IMR-90 (cell line): ENCODE measurements around the gene GADD45A. TPM values are rescaled to one million over a fixed set of nuclear protein-coding genes. Genes with fewer than 3 reads are reported as not detected.
A peak's percentile ranks its signal among the peaks of the same experiment; 100 is the strongest.

Experiments used
- ATAC-seq: fragments of 200-7000 bp; cut with Tn5 transposase; 2 replicates; pipeline ENCODE4 v1.9.1; 2020; ENCODE audit warnings: low read depth, mild to moderate bottlenecking, moderate library complexity
- BruUV-seq: library from RNA; stranded (reverse); fragments of 400-500 nt; replicated peaks from 2 replicates; lab custom pipeline; 2021; lab: Mats Ljungman, UMichigan
- CTCF ChIA-PET: fragments of 300-600 bp; formaldehyde crosslinking; extraction: SDS; loops from one replicate; lab custom pipeline; 2021; ENCODE audit warnings: antibody characterized with exemption; lab: Yijun Ruan, JAX
- POLR2A ChIA-PET: fragments of 300-600 bp; sonication (Branson Sonifier 250); formaldehyde crosslinking; loops from one replicate; lab custom pipeline; 2022; ENCODE audit warnings: antibody characterized with exemption; ENCODE audit not compliant: unreplicated experiment; lab: Charles Lee
- DNase-seq: peaks from one replicate; pipeline ENCODE4 v3.0.0; 2013
- H2AFZ ChIP-seq: replicated peaks from 2 replicates; pipeline ENCODE3; 2013; ENCODE audit warnings: low read length, mild to moderate bottlenecking; ENCODE audit not compliant: poor library complexity
- H2AK5ac ChIP-seq: 2 replicates; pipeline ENCODE4 v1.6.1; 2013; ENCODE audit warnings: low read depth, low read length, inconsistent platforms
- H2AK9ac ChIP-seq: replicated peaks from 2 replicates; pipeline ENCODE3; 2013; ENCODE audit warnings: mild to moderate bottlenecking, low read depth, low read length, moderate library complexity; ENCODE audit not compliant: poor library complexity
- H2BK120ac ChIP-seq: 2 replicates; pipeline ENCODE4 v1.6.1; 2013; ENCODE audit warnings: low read depth, low read length, inconsistent platforms
- H2BK15ac ChIP-seq: 3 replicates; pipeline ENCODE4 v1.6.1; 2013; ENCODE audit warnings: low read depth, low read length, inconsistent platforms
- H2BK20ac ChIP-seq: 2 replicates; pipeline ENCODE4 v1.6.1; 2013; ENCODE audit warnings: low read depth, mild to moderate bottlenecking, inconsistent platforms, low read length, moderate library complexity
- H2BK5ac ChIP-seq: 2 replicates; pipeline ENCODE4 v1.6.1; 2013; ENCODE audit warnings: mild to moderate bottlenecking, low read depth, low read length, inconsistent platforms; ENCODE audit not compliant: poor library complexity, severe bottlenecking
- H3K14ac ChIP-seq: replicated peaks from 2 replicates; pipeline ENCODE4 v1.6.1; 2013; ENCODE audit warnings: low read depth, low read length, inconsistent platforms
- H3K18ac ChIP-seq: 2 replicates; pipeline ENCODE4 v1.6.1; 2013; ENCODE audit warnings: low read depth, low read length, control low read depth
- H3K23ac ChIP-seq: 2 replicates; pipeline ENCODE4 v1.6.1; 2013; ENCODE audit warnings: low read depth, low read length, inconsistent platforms
- H3K27ac ChIP-seq: 2 replicates; pipeline ENCODE4 v1.5.1; 2013; ENCODE audit warnings: mild to moderate bottlenecking, control low read depth, low read length; ENCODE audit not compliant: insufficient read depth
- H3K27me3 ChIP-seq: 2 replicates; pipeline ENCODE4 v1.6.1; 2013; ENCODE audit warnings: low read length; ENCODE audit not compliant: control insufficient read depth, insufficient read depth
- H3K36me3 ChIP-seq: 2 replicates; pipeline ENCODE4 v1.6.1; 2013; ENCODE audit warnings: low read length, mixed read lengths; ENCODE audit not compliant: control insufficient read depth, insufficient read depth
- H3K4ac ChIP-seq: 2 replicates; pipeline ENCODE4 v1.6.1; 2013; ENCODE audit warnings: low read depth, low read length, inconsistent platforms
- H3K4me1 ChIP-seq: 2 replicates; pipeline ENCODE4 v1.6.1; 2013; ENCODE audit warnings: low read length, mixed read lengths; ENCODE audit not compliant: control insufficient read depth, insufficient read depth
- H3K4me2 ChIP-seq: 2 replicates; pipeline ENCODE4 v1.6.1; 2013; ENCODE audit warnings: low read depth, mild to moderate bottlenecking, control low read depth, low read length, moderate library complexity
- H3K4me3 ChIP-seq: 2 replicates; pipeline ENCODE4 v1.5.1; 2013; ENCODE audit warnings: low read depth, mild to moderate bottlenecking, control low read depth, low read length, moderate library complexity; ENCODE audit not compliant: insufficient read depth
- H3K56ac ChIP-seq: 2 replicates; pipeline ENCODE4 v1.6.1; 2013; ENCODE audit warnings: low read length, inconsistent platforms; ENCODE audit not compliant: insufficient read depth; ENCODE audit errors: extremely low read depth
- H3K79me1 ChIP-seq, 2 experiments: 2 replicates each; pipeline ENCODE4 v1.6.1; 2013; ENCODE audit warnings: low read length in 2 of 2, inconsistent platforms in 1 of 2, low read depth in 1 of 2
- H3K9ac ChIP-seq: 2 replicates; pipeline ENCODE4 v1.6.1; 2013; ENCODE audit warnings: low read depth, low read length, control low read depth
- H3K9me1 ChIP-seq: 2 replicates; pipeline ENCODE4 v1.6.1; 2013; ENCODE audit warnings: low read length, inconsistent platforms; ENCODE audit not compliant: insufficient read depth
- H3K9me3 ChIP-seq: 2 replicates; pipeline ENCODE4 v1.6.1; 2013; ENCODE audit warnings: low read length; ENCODE audit not compliant: control insufficient read depth, insufficient read depth
- H4K20me1 ChIP-seq: 2 replicates; pipeline ENCODE4 v1.6.1; 2013; ENCODE audit warnings: low read length, inconsistent platforms; ENCODE audit not compliant: insufficient read depth
- H4K5ac ChIP-seq: 2 replicates; pipeline ENCODE4 v1.6.1; 2013; ENCODE audit warnings: mild to moderate bottlenecking, low read depth, low read length, control low read depth
- H4K8ac ChIP-seq, 2 experiments: 2 replicates each; pipeline ENCODE4 v1.6.1; 2013; ENCODE audit warnings: low read depth in 2 of 2, low read length in 2 of 2, control low read depth in 1 of 2, inconsistent platforms in 1 of 2
- H4K91ac ChIP-seq: 2 replicates; pipeline ENCODE4 v1.6.1; 2013; ENCODE audit warnings: low read depth, low read length, inconsistent platforms; ENCODE audit not compliant: insufficient read depth
- BHLHE40 ChIP-seq: fragments of 150-350 bp; IDR thresholded peaks from 2 replicates; pipeline ENCODE4 v1.6.1; 2016; ENCODE audit warnings: mild to moderate bottlenecking, low read depth, low read length
- CEBPB ChIP-seq: IDR thresholded peaks from 2 replicates; pipeline ENCODE4 v1.6.1; 2012; ENCODE audit warnings: low read depth, low read length, improper control_type of control experiment
- CHD1 ChIP-seq: IDR thresholded peaks from 2 replicates; pipeline ENCODE4 v1.6.1; 2012; ENCODE audit warnings: low read depth, low read length, improper control_type of control experiment
- CTCF ChIP-seq: conservative IDR thresholded peaks from 2 replicates; pipeline ENCODE4 v1.5.1; 2012; ENCODE audit warnings: mild to moderate bottlenecking, low read depth, low read length, improper control_type of control experiment
- ELK1 ChIP-seq: fragments of 150-350 bp; IDR thresholded peaks from 2 replicates; pipeline ENCODE4 v1.6.1; 2016; ENCODE audit warnings: low read depth, mild to moderate bottlenecking, low read length, moderate library complexity, borderline replicate concordance
- MAFK ChIP-seq: IDR thresholded peaks from 2 replicates; pipeline ENCODE4 v1.6.1; 2012; ENCODE audit warnings: low read depth, low read length, improper control_type of control experiment
- MAZ ChIP-seq: IDR thresholded peaks from 2 replicates; pipeline ENCODE4 v1.6.1; 2012; ENCODE audit warnings: low read depth, mild to moderate bottlenecking, low read length, improper control_type of control experiment, moderate library complexity, borderline replicate concordance
- MXI1 ChIP-seq: IDR thresholded peaks from 2 replicates; pipeline ENCODE4 v1.6.1; 2012; ENCODE audit warnings: low read depth, mild to moderate bottlenecking, low read length, moderate library complexity, borderline replicate concordance
- NFE2L2 ChIP-seq: fragments of 150-350 bp; IDR thresholded peaks from 2 replicates; pipeline ENCODE4 v1.6.1; 2016; ENCODE audit warnings: low read depth, mild to moderate bottlenecking, low read length
- POLR2A ChIP-seq: IDR thresholded peaks from 2 replicates; pipeline ENCODE4 v1.6.1; 2012; ENCODE audit warnings: mild to moderate bottlenecking, low read depth, low read length
- RAD21 ChIP-seq: IDR thresholded peaks from 2 replicates; pipeline ENCODE4 v1.6.1; 2012; ENCODE audit warnings: low read length, improper control_type of control experiment
- RFX5 ChIP-seq: IDR thresholded peaks from 2 replicates; pipeline ENCODE4 v1.8.0; 2012; ENCODE audit warnings: low read depth, mild to moderate bottlenecking, low read length, moderate library complexity
- SMC3 ChIP-seq: fragments of 150-350 bp; IDR thresholded peaks from 2 replicates; pipeline ENCODE4 v1.6.1; 2016; ENCODE audit warnings: low read depth, mild to moderate bottlenecking, antibody characterized with exemption, low read length, moderate library complexity
- USF2 ChIP-seq: fragments of 150-350 bp; IDR thresholded peaks from 2 replicates; pipeline ENCODE4 v1.6.1; 2017; ENCODE audit warnings: mild to moderate bottlenecking, antibody characterized with exemption, low read length, low read depth
- WGBS, 2 experiments: methylation state at CpG; one replicate each; pipeline versions ENCODE4 v1.1.5 to v1.1.7; 2013; ENCODE audit warnings: missing lambda C conversion rate in 2 of 2; ENCODE audit not compliant: insufficient read length in 1 of 2; ENCODE audit errors: extremely low coverage in 2 of 2; 5-methylcytosine and 5-hydroxymethylcytosine counted together
- dilution Hi-C: fragments of 300-500 bp; cut with HindIII; formaldehyde crosslinking; loops from one replicate; pipeline ENCODE4 v1.14.3; 2018; ENCODE audit warnings: low sequenced_read_pairs; ENCODE audit not compliant: unreplicated experiment
- in situ Hi-C: fragments of 300-500 bp; cut with MboI; formaldehyde crosslinking; loops from 3 replicates; pipeline ENCODE4 v1.14.3; 2019; ENCODE audit warnings: low sequenced_read_pairs, inconsistent platforms, mixed read lengths
- intact Hi-C: fragments of 100-400 bp; cut with micrococcal nuclease; formaldehyde crosslinking; loops from 2 replicates; pipeline ENCODE4 v1.10.0; 2022
- polyA plus RNA-seq, 3 experiments: library from polyadenylated mRNA; depleted of rRNA; stranded (reverse); fragments of >200 nt; gene quantifications; 2 replicates each; pipeline ENCODE4 v1.2.3, GENCODE V29; 2012; ENCODE audit warnings: low replicate concordance in 1 of 3
- total RNA-seq: library from RNA; depleted of rRNA; stranded (reverse); fragments of >200 nt; gene quantifications from 2 replicates; pipeline ENCODE4 v1.2.3, GENCODE V29; 2012

Gene GADD45A
- total and polyA plus RNA-seq, 2 of the 4 experiments (the other 2 are of a cell fraction): 10.9 to 114 TPM

GRCh38 chr1:67711855-67712212 lies 26.8 kb downstream of the GADD45A start:
- POLR2A ChIA-PET: no interaction called here
- no peak overlapping the region for H4K8ac ChIP-seq

More at GRCh38 chr1:67711855-67712212, 26.8 kb downstream of the GADD45A start:
- no peak; the same call in 1 of the 2 replicates for ATAC-seq
- Histone ChIP-seq H3K4me1 (peaks cover 40% of the 10 kb centered on the region), H3K27ac (no peak overlapping the region), H3K23ac (no peak overlapping the region), H3K4ac (no peak overlapping the region), H4K20me1 (peaks cover 16% of the 10 kb centered on the region; the same call in 1 of the 2 replicates), H2AK9ac (no peak overlapping the region), H2BK120ac (no peak overlapping the region), H2BK5ac (no peak overlapping the region), H2AFZ (no peak overlapping the region), H3K4me3 (no peak overlapping the region), H2BK20ac (no peak overlapping the region), H4K91ac (no peak overlapping the region), H3K9me1 (peaks cover 33% of the 10 kb centered on the region), H3K4me2 (no peak overlapping the region), H4K5ac (no peak overlapping the region), H3K14ac (0 out of 2 replicates have a peak overlapping the region, but pooled peaks have one; percentile 10), H3K9me3 (no peaks in the 10 kb centered on the region), H3K9ac (no peak overlapping the region), H3K56ac (no peak overlapping the region), H2BK15ac (no peak overlapping the region), H2AK5ac (no peak overlapping the region), H3K18ac (0 out of 2 replicates have a peak overlapping the region, but pooled peaks have one; percentile 12), H3K36me3 (peaks cover 8% of the 10 kb centered on the region), H3K27me3 (no peaks in the 10 kb centered on the region), H3K79me1 (peaks cover 33 to 89% of the 10 kb centered on the region in 2 experiments)
- no TSS peak for BruUV-seq
- CTCF ChIA-PET: interaction anchor here (2.6 kb wide), 1 partner anchor 48 kb away, joined by 7 read pairs; no protein-coding TSS in a partner anchor
- WGBS, 2 experiments: no CpG with 5 or more reads among the region's 2 CpGs
- in situ Hi-C loops (no loop called here), dilution Hi-C loops (no loop called here), intact Hi-C loops (no loop called here)
- no peak for TF ChIP-seq MAZ
- TF ChIP-seq CEBPB: no peak
- TF ChIP-seq SMC3: no peak
- TF ChIP-seq CTCF: no peak
- no peak for TF ChIP-seq RAD21
- no peak for TF ChIP-seq POLR2A
- no peak for TF ChIP-seq CHD1
- TF ChIP-seq MXI1: no peak
- TF ChIP-seq RFX5: no peak
- TF ChIP-seq MAFK: no peak
- no peak for TF ChIP-seq NFE2L2
- no peak for TF ChIP-seq USF2
- no peak for TF ChIP-seq BHLHE40
- no peak for TF ChIP-seq ELK1
- no peak for DNase-seq
